Activated T-cell treated with anti-CD3 and anti-CD28 coated beads for 24 hours (primary cell): ENCODE data around the gene CLSTN1.

Experiments used
- DNase-seq: peaks from one replicate; pipeline ENCODE4 v3.0.0-alpha.2; 2020; ENCODE audit warnings: low read depth

CLSTN1 gene

DNA sequence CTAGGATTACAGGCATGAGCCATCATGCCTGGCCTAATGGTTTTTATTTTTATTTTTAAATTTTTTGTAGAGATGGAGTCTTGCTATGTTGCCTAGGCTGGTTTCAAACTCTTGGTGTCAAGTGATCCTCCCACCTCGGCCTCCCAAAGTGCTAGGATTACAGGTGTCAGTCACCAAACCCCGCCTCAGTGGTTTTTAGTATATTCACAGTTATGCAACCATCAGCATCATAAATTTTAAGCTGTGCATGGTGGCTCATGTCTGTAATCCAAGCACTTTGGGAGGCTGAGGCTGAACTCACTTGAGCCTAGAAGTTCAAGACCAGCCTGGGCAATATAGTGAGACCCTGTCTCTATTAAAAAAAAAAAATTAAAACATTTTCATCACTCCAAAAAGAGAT lies 143.7 kb downstream of the CLSTN1 start:
- DNase-seq: no peak
